Lower leg skin (tissue), 4 donors: Measurements from ENCODE around the gene MPZL2. TPM values are rescaled to one million over a fixed set of nuclear protein-coding genes. Genes with fewer than 3 reads are reported as not detected.

Experiments
- DNase-seq, 2 donors: peaks; one replicate each; pipeline ENCODE4 v3.0.0-alpha.2; 2019; ENCODE audit warnings: low spot score in 2 of 2
- H3K4me3 ChIP-seq: fragments of 200-600 bp; sonication (generic); 2 replicates; pipeline ENCODE4 v1.5.1; 2017; ENCODE audit warnings: mild to moderate bottlenecking, low read depth; ENCODE audit not compliant: poor library complexity, severe bottlenecking
- CTCF ChIP-seq, 3 donors: fragments of 450-650 bp; IDR thresholded peaks; one replicate each; pipeline ENCODE4 v1.5.1; 2016; ENCODE audit warnings: antibody characterized with exemption in 3 of 3, mild to moderate bottlenecking in 3 of 3, moderate library complexity in 2 of 3
- POLR2A ChIP-seq, 2 donors: fragments of 450-650 bp; IDR thresholded peaks; one replicate each; pipeline ENCODE4 v1.6.1; 2016 to 2017; ENCODE audit warnings: antibody characterized with exemption in 2 of 2, mild to moderate bottlenecking in 1 of 2, moderate library complexity in 1 of 2
- WGBS, 2 donors: methylation state at CpG; one replicate each; pipeline ENCODE4 v1.1.5; 2018; 5-methylcytosine and 5-hydroxymethylcytosine counted together
- intact Hi-C: fragments of 100-400 bp; cut with DNase I; formaldehyde crosslinking; loops from one replicate; pipeline ENCODE4 v1.15.0; 2023; ENCODE audit warnings: low total_unique reads
- total RNA-seq, 4 donors: library from RNA; depleted of rRNA; stranded (reverse); fragments of >200 nt; gene quantifications; one replicate each; pipeline ENCODE4 v1.1.0, GENCODE V29; 2016

The MPZL2 gene
- total RNA-seq, 4 donors from 2014 or later, result 46.0 to 59.9 (median 53.5) TPM

- DNase-seq, result no peak
- TF ChIP-seq POLR2A (IDR thresholded peaks at IDR 0.05), result no peak
- intact Hi-C loops, result no loop called here
- H3K4me3 ChIP-seq, result no peak overlapping the region
These were observed 25.3 kb upstream of the MPZL2 start for GRCh38 chr11:118289401-118289800.

GRCh38 chr11:118287006-118287405 is 22.9 kb upstream of the MPZL2 start:
- WGBS, 2 donors, result 90 to 92% methylated on average over 1 of the region's 1 CpG
- no peak for DNase-seq
- H3K4me3 ChIP-seq, result no peak overlapping the region
- TF ChIP-seq POLR2A (IDR thresholded peaks at IDR 0.05) (no peak), CTCF (IDR thresholded peaks at IDR 0.05) (no peak)
- intact Hi-C loops, result no loop called here

GRCh38 chr11:118286545-118286944 is 22.4 kb upstream of the MPZL2 start:
- H3K4me3 ChIP-seq, result no peak overlapping the region
- no peak for DNase-seq
- no peak for TF ChIP-seq POLR2A (IDR thresholded peaks at IDR 0.05)
- no peak for TF ChIP-seq CTCF (IDR thresholded peaks at IDR 0.05)
- WGBS, 2 donors, result 87 to 89% methylated on average over 2 of the region's 2 CpGs
- intact Hi-C loops, result no loop called here

GRCh38 chr11:118283756-118284350 is 19.8 kb upstream of the MPZL2 start:
- DNase-seq, result no peak
- intact Hi-C loops, result no loop called here
- WGBS, 2 donors, result 66 to 68% methylated on average over 4 of the region's 4 CpGs
- H3K4me3 ChIP-seq, result no peak overlapping the region
- TF ChIP-seq POLR2A (IDR thresholded peaks at IDR 0.05) (no peak), CTCF (IDR thresholded peaks at IDR 0.05) (no peak)

- WGBS, 2 donors, result 72 to 73% methylated on average over 5 of the region's 5 CpGs
- no peak for TF ChIP-seq CTCF (IDR thresholded peaks at IDR 0.05)
- TF ChIP-seq POLR2A (IDR thresholded peaks at IDR 0.05), result no peak
- H3K4me3 ChIP-seq, result no peak overlapping the region
- no peak for DNase-seq
- intact Hi-C loops, result no loop called here
These were observed 19.0 kb upstream of the MPZL2 start for GRCh38 chr11:118283037-118283636.

GRCh38 chr11:118282606-118283005 is 18.5 kb upstream of the MPZL2 start:
- 53 to 54% methylated on average over 6 of the region's 6 CpGs for WGBS, 2 donors
- TF ChIP-seq CTCF (IDR thresholded peaks at IDR 0.05) (no peak), POLR2A (IDR thresholded peaks at IDR 0.05) (no peak)
- DNase-seq, result no peak
- intact Hi-C loops, result no loop called here
- no peak overlapping the region for H3K4me3 ChIP-seq
